ENCODE measurements around the gene JPT1.
A peak's percentile ranks its signal among the peaks of the same experiment; 100 is the strongest.

JPT1 gene

DNA sequence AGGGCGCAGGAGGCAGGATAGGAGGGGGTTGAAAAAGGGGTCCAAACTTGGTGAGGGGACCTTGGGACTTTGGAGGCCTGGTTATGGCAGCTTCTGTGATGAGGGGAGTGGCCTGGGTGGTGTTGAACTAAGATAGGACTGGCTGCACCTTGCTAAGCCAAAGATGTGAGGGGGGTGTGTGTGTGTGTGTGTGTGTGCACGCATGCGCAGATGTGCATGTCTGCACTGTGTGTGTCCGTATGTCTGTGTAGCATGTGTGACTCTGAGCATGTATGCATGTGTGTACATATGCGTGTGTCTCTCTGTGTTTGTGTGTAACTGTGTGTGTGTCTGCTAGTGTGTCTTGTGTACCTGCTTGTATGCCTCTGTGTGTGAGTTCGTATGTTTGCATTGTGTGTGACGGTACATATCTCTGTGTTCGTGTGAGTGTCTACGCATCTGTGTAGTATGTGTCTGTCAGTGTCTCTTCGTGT is 62.4 kb downstream of the JPT1 start:
- H3K4me3 ChIP-seq (ENCODE audit: low read depth, low read length): no peak overlapping the region
- TF ChIP-seq, protein P1, sequence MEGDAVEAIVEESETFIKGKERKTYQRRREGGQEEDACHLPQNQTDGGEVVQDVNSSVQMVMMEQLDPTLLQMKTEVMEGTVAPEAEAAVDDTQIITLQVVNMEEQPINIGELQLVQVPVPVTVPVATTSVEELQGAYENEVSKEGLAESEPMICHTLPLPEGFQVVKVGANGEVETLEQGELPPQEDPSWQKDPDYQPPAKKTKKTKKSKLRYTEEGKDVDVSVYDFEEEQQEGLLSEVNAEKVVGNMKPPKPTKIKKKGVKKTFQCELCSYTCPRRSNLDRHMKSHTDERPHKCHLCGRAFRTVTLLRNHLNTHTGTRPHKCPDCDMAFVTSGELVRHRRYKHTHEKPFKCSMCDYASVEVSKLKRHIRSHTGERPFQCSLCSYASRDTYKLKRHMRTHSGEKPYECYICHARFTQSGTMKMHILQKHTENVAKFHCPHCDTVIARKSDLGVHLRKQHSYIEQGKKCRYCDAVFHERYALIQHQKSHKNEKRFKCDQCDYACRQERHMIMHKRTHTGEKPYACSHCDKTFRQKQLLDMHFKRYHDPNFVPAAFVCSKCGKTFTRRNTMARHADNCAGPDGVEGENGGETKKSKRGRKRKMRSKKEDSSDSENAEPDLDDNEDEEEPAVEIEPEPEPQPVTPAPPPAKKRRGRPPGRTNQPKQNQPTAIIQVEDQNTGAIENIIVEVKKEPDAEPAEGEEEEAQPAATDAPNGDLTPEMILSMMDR (IDR thresholded peaks at IDR 0.05; ENCODE audit: low read depth, low read length, missing control alignments): no peak
- no peak for DNase-seq
- H3K36me3 ChIP-seq (replicated peaks): no peaks in the 10 kb centered on the region
- in situ Hi-C loops (cut with HindIII; ENCODE audit: low pct_ligation_motif_present, low sequenced_read_pairs): no loop called here
- H3K27me3 ChIP-seq (replicated peaks): no peaks in the 10 kb centered on the region
- H3K27ac ChIP-seq: no peak overlapping the region

DNA sequence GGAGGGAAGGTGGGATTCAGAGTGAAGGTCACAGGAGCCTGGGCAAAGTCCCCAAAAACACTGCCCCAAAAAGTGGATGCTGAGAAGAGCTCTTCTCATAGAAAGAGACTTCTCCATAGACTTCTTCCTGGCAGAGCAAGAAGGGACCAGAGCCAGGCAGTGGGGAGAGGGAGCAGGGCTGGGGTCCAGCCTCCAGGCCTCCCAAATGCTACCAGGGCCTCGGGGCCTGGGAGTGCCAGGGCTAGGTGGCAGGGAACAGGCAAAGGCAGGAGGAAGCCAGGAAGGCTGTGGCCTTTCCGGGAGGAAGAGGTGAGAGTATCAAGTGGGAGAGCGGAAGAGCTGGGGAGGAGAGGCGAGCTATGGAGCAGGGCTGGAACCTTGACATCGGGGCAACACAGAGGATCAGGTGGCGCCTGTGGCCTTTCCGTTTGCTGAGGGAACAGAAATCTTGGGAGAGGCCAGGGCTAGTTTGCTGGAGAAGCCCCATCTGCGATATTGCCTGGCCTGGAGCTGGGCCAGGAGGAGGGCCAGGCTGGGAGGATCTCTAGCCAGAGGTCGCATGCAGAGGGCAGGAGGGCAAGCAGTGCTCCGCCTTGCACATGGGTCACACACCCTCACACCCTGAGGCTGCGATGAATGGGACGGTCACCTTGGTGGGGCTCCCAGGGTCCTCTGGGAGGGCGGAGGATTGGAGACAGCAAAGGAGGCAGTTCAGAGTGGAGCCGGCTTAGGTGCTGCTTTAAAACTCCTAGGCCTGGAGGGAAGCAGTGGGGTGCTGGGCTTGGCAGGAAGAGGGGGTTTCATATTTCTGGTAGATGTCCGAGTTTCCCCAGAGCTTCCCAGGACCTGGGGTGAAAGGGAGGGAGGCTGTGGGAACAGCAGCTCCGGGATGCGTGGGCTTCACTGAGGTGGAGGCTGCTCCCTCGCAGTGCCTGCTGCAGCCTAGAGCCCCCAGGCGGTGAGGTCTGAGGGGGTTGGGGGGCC is 63.1 kb downstream of the JPT1 start:
- TF ChIP-seq, protein P1 (IDR thresholded peaks at IDR 0.05; ENCODE audit: low read depth, low read length, missing control alignments): no peak
- Histone ChIP-seq H3K27ac (no peak overlapping the region), H3K27me3 (replicated peaks) (no peaks in the 10 kb centered on the region), H3K4me3 (ENCODE audit: low read depth, low read length) (no peak overlapping the region), H3K36me3 (replicated peaks) (no peaks in the 10 kb centered on the region)
- DNase-seq: no peak
- in situ Hi-C loops (cut with HindIII; ENCODE audit: low pct_ligation_motif_present, low sequenced_read_pairs): no loop called here

DNA sequence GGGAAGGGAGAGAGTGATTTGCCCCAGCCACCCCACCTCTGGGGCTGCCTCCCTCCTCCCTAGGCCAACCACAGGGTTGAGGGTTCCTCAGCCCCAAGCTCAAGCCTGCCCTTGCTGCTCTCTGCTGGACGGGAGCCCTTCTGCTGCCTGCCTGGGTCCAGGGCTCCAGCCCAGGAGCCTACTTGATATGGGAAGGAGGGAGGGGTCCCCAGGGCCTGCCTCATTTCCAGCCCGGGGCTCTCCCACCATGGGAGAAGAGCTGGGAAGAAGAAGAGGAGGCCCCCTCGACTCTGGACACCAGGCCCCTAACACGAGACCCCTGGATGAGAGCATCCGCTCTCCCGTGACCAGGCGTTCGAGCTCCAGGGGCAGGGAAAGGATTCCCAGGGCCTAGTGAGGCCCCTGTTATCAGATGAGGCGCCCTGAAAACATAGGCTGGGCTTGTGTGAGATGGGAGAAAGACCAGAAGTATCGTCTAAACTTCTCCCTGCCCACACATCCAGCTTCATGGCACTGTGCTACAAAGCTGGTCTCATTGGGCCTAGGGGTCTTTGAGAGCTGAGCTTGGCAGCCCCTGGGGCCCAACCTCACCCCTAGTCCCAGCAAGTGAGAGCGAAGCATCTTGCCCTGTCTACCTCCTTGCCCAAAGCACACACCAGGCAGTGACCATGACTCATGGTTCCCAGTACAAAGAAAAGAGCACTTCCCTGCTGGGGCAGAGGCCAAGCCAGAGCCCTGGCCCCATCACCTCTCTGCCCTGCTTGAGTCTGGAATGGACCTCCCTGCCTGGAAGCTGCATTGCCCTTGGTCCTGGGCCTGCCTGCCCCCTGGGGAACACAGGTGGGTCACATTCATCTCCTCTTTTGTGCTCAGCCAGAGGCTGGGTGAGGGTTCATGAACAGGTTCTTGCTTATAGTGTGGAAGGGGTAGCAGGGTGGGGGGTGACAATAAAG is 65.6 kb downstream of the JPT1 start:
- Histone ChIP-seq H3K27me3 (replicated peaks) (no peaks in the 10 kb centered on the region), H3K4me3 (ENCODE audit: low read depth, low read length) (peak overlapping the region; percentile 58), H3K27ac (no peak overlapping the region), H3K36me3 (replicated peaks) (no peaks in the 10 kb centered on the region)
- no peak for DNase-seq
- TF ChIP-seq, protein P1 (IDR thresholded peaks at IDR 0.05; ENCODE audit: low read depth, low read length, missing control alignments): no peak
- in situ Hi-C loops (cut with HindIII; ENCODE audit: low pct_ligation_motif_present, low sequenced_read_pairs): no loop called here

DNA sequence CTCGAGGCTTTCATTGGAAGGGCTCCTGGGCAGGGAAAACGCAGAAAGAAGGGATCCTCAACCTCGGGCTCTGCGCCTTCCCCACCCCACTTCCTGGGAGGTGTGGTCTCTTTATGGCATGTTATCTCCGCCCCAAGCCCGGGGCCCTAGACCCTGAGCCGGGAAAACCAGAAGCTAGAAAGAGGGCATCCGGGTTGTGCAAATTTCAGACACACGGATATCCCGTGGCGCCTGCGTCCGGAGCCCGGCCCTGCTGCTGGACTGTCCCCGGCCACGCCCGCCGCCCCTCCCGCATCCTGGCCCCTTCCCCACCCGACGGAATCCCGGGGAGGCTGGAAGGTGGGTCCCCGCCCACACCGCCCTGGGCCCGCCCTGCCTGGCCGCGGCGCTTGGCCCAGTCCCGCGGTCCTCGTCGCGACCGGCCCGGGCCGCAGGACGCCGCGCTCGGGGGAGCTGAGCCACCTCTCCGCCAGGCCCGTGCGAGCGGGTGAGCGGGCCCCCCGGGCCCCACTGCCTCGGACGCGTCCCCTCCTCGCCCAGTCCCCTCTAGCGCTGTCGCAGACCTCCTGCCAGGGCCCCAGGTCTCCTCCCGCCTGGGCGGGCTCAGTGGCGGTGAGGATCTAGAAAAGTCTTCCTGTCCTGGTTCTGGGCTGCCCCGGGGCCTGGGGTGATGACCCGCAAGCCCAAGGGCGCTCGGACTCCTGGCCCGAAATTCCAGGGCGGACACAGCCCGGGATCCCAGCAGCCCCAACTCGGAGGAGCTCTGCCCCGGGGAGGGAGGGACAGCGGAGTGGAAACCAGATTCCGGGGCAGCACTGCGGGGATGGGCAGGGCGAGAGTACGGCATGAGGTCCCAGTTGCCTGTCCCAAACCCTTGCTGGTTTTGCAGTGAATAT is 66.5 kb downstream of the JPT1 start, which contains the start of gene SLC16A5:
Gene SLC16A5, plus strand, starts transcription at position 397 of the 896 bp plus-strand sequence. CDS start 5,683 bp downstream, outside the sequence.
- in situ Hi-C loops (cut with HindIII; ENCODE audit: low pct_ligation_motif_present, low sequenced_read_pairs): no loop called here
- peak; percentile 50 for DNase-seq
- TF ChIP-seq, protein P1 (IDR thresholded peaks at IDR 0.05; ENCODE audit: low read depth, low read length, missing control alignments): no peak
- Histone ChIP-seq H3K4me3 (ENCODE audit: low read depth, low read length) (peak within 1 kb of the TSS; percentile 58), H3K27me3 (replicated peaks) (no peaks in the 10 kb centered on the region), H3K36me3 (replicated peaks) (no peaks in the 10 kb centered on the region), H3K27ac (no peak within 1 kb of the TSS)

DNA sequence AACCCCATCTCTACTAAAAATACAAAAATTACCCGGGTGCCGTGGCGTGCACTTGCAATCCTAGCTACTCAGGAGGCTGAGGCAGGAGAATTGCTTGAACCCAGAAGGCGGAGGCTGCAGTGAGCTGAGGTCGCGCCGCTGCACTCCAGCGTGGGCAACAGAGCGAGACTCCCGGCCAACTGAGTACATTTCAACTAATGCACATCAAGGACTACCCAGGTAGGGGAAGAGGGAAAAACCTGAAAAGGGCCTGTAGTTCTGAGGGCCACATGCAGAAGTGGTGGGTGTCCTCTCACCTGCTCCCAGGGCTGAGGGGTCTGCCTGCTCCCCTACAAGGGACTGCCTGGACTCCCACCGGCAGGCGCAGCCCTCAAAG is 67.1 kb downstream of the JPT1 start:
- TF ChIP-seq, protein P1 (IDR thresholded peaks at IDR 0.05; ENCODE audit: low read depth, low read length, missing control alignments): no peak
- peak overlapping the region; percentile 58 for H3K4me3 ChIP-seq (ENCODE audit: low read depth, low read length)
- no peak overlapping the region for H3K27ac ChIP-seq
- DNase-seq: no peak
- H3K27me3 ChIP-seq (replicated peaks): no peaks in the 10 kb centered on the region
- H3K36me3 ChIP-seq (replicated peaks): no peaks in the 10 kb centered on the region
- in situ Hi-C loops (cut with HindIII; ENCODE audit: low pct_ligation_motif_present, low sequenced_read_pairs): no loop called here

Measured in brain microvascular endothelial cell (primary cell).